Measurements from ENCODE around the gene HCRTR2.

DNA sequence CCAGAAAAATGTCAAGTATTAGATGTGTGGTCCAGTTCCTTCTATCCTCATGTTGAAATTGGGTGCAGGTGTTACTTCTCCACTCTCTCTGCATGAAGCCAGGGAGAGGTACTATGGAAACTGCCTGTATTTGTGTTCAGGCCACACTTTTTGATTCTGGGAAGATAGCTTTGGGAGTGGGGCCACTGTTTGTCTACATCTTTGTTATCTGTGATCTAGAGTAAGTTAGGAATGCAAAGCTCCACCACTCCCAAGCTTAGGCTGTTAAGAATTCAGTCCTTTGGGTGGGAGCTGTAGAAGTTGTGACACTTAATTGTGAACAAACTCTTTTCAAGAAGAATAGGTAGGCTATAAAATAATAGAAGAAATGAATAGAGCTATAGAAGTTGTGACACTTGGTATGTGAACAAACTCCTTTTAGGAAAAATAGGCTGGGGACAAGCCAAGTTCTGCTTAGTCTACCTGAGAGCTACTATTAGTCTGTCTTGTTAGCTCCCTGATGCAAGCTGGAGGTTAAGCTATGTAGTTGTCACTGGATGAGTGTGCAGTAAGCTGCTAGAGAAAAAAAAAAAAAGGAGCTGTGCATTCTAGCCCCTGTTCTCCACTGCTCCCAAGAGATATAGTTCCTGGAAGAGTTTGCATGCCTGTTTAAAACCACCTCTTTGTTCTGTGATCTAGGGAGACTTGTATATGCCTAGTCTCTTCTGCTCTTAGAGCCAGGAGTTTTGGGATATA, 145.8 kb downstream of the HCRTR2 start:
- TF ChIP-seq POLR2A (IDR thresholded peaks at IDR 0.05; ENCODE audit: low read length): no peak
- TF ChIP-seq SMC3 (IDR thresholded peaks at IDR 0.05): no peak
- TF ChIP-seq RAD21 (conservative IDR thresholded peaks at IDR 0.05 in 1 of 2, IDR thresholded peaks at IDR 0.05 in 1 of 2): no peak
- TF ChIP-seq, protein P1, sequence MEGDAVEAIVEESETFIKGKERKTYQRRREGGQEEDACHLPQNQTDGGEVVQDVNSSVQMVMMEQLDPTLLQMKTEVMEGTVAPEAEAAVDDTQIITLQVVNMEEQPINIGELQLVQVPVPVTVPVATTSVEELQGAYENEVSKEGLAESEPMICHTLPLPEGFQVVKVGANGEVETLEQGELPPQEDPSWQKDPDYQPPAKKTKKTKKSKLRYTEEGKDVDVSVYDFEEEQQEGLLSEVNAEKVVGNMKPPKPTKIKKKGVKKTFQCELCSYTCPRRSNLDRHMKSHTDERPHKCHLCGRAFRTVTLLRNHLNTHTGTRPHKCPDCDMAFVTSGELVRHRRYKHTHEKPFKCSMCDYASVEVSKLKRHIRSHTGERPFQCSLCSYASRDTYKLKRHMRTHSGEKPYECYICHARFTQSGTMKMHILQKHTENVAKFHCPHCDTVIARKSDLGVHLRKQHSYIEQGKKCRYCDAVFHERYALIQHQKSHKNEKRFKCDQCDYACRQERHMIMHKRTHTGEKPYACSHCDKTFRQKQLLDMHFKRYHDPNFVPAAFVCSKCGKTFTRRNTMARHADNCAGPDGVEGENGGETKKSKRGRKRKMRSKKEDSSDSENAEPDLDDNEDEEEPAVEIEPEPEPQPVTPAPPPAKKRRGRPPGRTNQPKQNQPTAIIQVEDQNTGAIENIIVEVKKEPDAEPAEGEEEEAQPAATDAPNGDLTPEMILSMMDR (IDR thresholded peaks at IDR 0.05): no peak
- TF ChIP-seq, protein P2, sequence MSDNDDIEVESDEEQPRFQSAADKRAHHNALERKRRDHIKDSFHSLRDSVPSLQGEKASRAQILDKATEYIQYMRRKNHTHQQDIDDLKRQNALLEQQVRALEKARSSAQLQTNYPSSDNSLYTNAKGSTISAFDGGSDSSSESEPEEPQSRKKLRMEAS (IDR thresholded peaks at IDR 0.05): no peak
- TF ChIP-seq JUNB (IDR thresholded peaks at IDR 0.05): no peak
- TF ChIP-seq, protein P3, sequence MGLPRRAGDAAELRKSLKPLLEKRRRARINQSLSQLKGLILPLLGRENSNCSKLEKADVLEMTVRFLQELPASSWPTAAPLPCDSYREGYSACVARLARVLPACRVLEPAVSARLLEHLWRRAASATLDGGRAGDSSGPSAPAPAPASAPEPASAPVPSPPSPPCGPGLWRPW (IDR thresholded peaks at IDR 0.05): no peak
